SK-N-SH treated with all-trans-retinoic acid at 6 μM for 48 hours (cell line): ENCODE measurements around the gene NEK11.

Experiments
- ISL1 ChIP-seq: fragments of 250-450 bp; sonication (Bioruptor Pico); IDR thresholded peaks from 2 replicates; pipeline ENCODE4 v2.1.2; 2022; ENCODE audit warnings: mild to moderate bottlenecking, moderate library complexity
- OSR1 ChIP-seq: fragments of 250-450 bp; sonication (Bioruptor Pico); IDR thresholded peaks from 2 replicates; pipeline ENCODE4 v1.8.0; 2022; ENCODE audit warnings: moderate library complexity, mild to moderate bottlenecking, inconsistent platforms
- ZFP3 ChIP-seq: fragments of 250-450 bp; sonication (Bioruptor Pico); IDR thresholded peaks from 2 replicates; pipeline ENCODE4 v1.5.0; 2020; ENCODE audit warnings: mild to moderate bottlenecking, moderate library complexity
- ZFP30 ChIP-seq: fragments of 450-650 bp; formaldehyde crosslinking; IDR thresholded peaks from 2 replicates; pipeline ENCODE4 v1.5.0; 2022; ENCODE audit warnings: mild to moderate bottlenecking, moderate library complexity
- ZNF565 ChIP-seq: fragments of 450-650 bp; formaldehyde crosslinking; conservative IDR thresholded peaks from 2 replicates; pipeline ENCODE4 v1.5.0; 2020; ENCODE audit warnings: low read depth, mild to moderate bottlenecking, moderate library complexity
- ZNF70 ChIP-seq: fragments of 450-650 bp; formaldehyde crosslinking; IDR thresholded peaks from 2 replicates; pipeline ENCODE4 v1.5.0; 2020; ENCODE audit warnings: mild to moderate bottlenecking, moderate library complexity
- TF ChIP-seq, protein P1 (sequence below): fragments of 250-450 bp; sonication (Bioruptor Pico); IDR thresholded peaks from 2 replicates; pipeline ENCODE4 v1.8.0; 2020; ENCODE audit warnings: mild to moderate bottlenecking, moderate library complexity, borderline replicate concordance

DNA sequence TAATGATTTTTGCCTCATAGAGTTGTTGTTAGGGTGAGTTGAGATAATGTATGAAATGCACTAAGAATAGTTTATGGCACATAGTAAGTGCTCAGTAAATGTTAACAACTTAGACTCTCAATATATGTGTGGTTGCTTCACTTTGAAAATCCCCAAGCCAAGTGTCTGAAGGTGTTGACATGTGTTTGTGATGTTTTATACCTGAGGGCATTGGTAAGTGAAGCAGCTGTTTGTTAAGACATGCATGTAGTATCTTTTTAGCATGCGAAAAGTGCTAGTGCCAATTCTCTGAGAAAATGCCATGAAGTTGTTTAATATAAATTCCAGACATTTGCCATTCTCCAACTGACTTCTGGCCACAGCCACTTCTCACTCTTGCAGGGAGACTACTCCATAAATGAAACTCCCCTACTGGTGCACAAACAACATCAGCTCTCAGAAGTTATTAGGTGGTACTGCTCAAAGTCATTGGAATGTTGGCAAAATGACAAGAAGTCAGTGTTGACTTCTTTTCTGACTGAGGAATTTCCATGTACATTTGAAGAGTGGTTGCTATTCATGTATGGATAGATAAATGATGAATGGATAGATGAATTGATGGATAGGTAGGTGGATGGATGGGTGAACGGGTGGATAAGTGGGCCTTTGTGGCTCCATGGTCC lies 251.3 kb downstream of the NEK11 start:
- no peak for TF ChIP-seq ZFP3 (CRISPR knock-in tag)
- TF ChIP-seq ISL1 (CRISPR knock-in tag) = no peak
- TF ChIP-seq ZNF70 (CRISPR knock-in tag) = no peak
- TF ChIP-seq OSR1 = no peak
- no peak for TF ChIP-seq ZFP30 (CRISPR knock-in tag)
- no peak for TF ChIP-seq ZNF565 (CRISPR knock-in tag)
- TF ChIP-seq, protein P1, sequence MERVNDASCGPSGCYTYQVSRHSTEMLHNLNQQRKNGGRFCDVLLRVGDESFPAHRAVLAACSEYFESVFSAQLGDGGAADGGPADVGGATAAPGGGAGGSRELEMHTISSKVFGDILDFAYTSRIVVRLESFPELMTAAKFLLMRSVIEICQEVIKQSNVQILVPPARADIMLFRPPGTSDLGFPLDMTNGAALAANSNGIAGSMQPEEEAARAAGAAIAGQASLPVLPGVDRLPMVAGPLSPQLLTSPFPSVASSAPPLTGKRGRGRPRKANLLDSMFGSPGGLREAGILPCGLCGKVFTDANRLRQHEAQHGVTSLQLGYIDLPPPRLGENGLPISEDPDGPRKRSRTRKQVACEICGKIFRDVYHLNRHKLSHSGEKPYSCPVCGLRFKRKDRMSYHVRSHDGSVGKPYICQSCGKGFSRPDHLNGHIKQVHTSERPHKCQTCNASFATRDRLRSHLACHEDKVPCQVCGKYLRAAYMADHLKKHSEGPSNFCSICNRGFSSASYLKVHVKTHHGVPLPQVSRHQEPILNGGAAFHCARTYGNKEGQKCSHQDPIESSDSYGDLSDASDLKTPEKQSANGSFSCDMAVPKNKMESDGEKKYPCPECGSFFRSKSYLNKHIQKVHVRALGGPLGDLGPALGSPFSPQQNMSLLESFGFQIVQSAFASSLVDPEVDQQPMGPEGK (CRISPR knock-in tag) = no peak
